HepG2 (cell line): ENCODE measurements around the gene DIS3L2. TPM values are rescaled to one million over a fixed set of nuclear protein-coding genes. Genes with fewer than 3 reads are reported as not detected.

Experiments used
- ATAC-seq: fragments of 200-7000 bp; cut with Tn5 transposase; 3 replicates; pipeline ENCODE4 v1.9.1; 2020; ENCODE audit warnings: mild to moderate bottlenecking, moderate library complexity
- BruUV-seq: library from RNA; stranded (reverse); fragments of 400-500 nt; replicated peaks from 2 replicates; lab custom pipeline; 2021; lab: Mats Ljungman, UMichigan
- CTCF ChIA-PET: fragments of 300-600 bp; formaldehyde crosslinking; extraction: SDS; loops from one replicate; lab custom pipeline; 2021; ENCODE audit warnings: low total read pairs, inconsistent platforms, low intra/inter-chr PET ratio; lab: Yijun Ruan, JAX
- POLR2A ChIA-PET: fragments of 350-600 bp; sonication (Branson Sonifier 250); formaldehyde crosslinking; loops from one replicate; lab custom pipeline; 2020; ENCODE audit warnings: antibody characterized with exemption, inconsistent platforms; lab: Yijun Ruan, JAX
- DNase-seq: peaks from one replicate; pipeline ENCODE4 v3.0.0-alpha.2; 2015; ENCODE audit warnings: low spot score
- FAIRE-seq: peaks from 3 replicates; lab custom pipeline; 2011; peaks lifted over from hg19 to GRCh38; lab: Jason Lieb, UNC
- H2AFZ ChIP-seq: one replicate; pipeline ENCODE4 v1.6.1; 2011; ENCODE audit warnings: low read length, inconsistent platforms
- H3K27ac ChIP-seq: fragments of 300-600 bp; 3 replicates; pipeline ENCODE4 v1.8.0; 2011; ENCODE audit warnings: mixed run types, mild to moderate bottlenecking, mixed read lengths, low read length, inconsistent platforms; ENCODE audit not compliant: insufficient read depth; ENCODE audit errors: extremely low read length
- H3K27me3 ChIP-seq, 2 experiments: fragments of 200-600 bp in 1 of 2; 2 replicates in 1 of 2; 3 replicates in 1 of 2; pipeline versions ENCODE4 v1.6.0 to v1.8.0; 2011; ENCODE audit warnings: low read length in 2 of 2, mild to moderate bottlenecking in 2 of 2, moderate library complexity in 2 of 2, inconsistent platforms in 1 of 2; ENCODE audit not compliant: insufficient read depth in 2 of 2, control insufficient read depth in 1 of 2
- H3K36me3 ChIP-seq, 2 experiments: fragments of 200-600 bp in 1 of 2; replicated peaks in 1 of 2; 2 replicates in 1 of 2; 3 replicates in 1 of 2; pipeline versions ENCODE4 v1.5.1 to v1.8.0; 2011; ENCODE audit warnings: low read length in 2 of 2, inconsistent platforms in 1 of 2; ENCODE audit not compliant: insufficient read depth in 2 of 2, control insufficient read depth in 1 of 2
- H3K4me1 ChIP-seq: 2 replicates; pipeline ENCODE4 v1.5.1; 2012; ENCODE audit warnings: low read length, inconsistent platforms; ENCODE audit not compliant: insufficient read depth
- H3K4me2 ChIP-seq: 2 replicates; pipeline ENCODE4 v1.6.0; 2011; ENCODE audit warnings: low read depth, low read length, inconsistent platforms
- H3K4me3 ChIP-seq, 3 experiments: fragments of 200-600 bp in 1 of 3; sonication (generic), shearing (Covaris generic) in 1 of 3; replicated peaks in 1 of 3; 2 replicates each; pipeline ENCODE4 v1.5.1; 2011 to 2016; ENCODE audit warnings: low read length in 3 of 3, inconsistent platforms in 2 of 3, low read depth in 2 of 3, mild to moderate bottlenecking in 2 of 3, control low read depth in 1 of 3, mixed read lengths in 1 of 3; ENCODE audit not compliant: insufficient read depth in 1 of 3
- H3K79me2 ChIP-seq: one replicate; pipeline ENCODE4 v1.6.1; 2011; ENCODE audit warnings: low read length, inconsistent platforms; ENCODE audit not compliant: insufficient read depth
- H3K9ac ChIP-seq: 2 replicates; pipeline ENCODE4 v1.6.0; 2011; ENCODE audit warnings: mild to moderate bottlenecking, low read depth, low read length, inconsistent platforms; ENCODE audit not compliant: insufficient read depth
- H3K9me3 ChIP-seq: 2 replicates; pipeline ENCODE4 v1.5.1; 2012; ENCODE audit warnings: mild to moderate bottlenecking, low read length
- H4K20me1 ChIP-seq: 2 replicates; pipeline ENCODE4 v1.6.0; 2011; ENCODE audit warnings: inconsistent platforms, mild to moderate bottlenecking, low read length, moderate library complexity; ENCODE audit not compliant: insufficient read depth
- ATF2 ChIP-seq: sonication (generic); formaldehyde crosslinking; IDR thresholded peaks from 2 replicates; pipeline ENCODE4 v1.4.0; 2020; ENCODE audit warnings: missing genetic modification reagents
- IKZF4 ChIP-seq: sonication (generic); formaldehyde crosslinking; IDR thresholded peaks from 2 replicates; pipeline ENCODE4 v1.5.1; 2020; ENCODE audit warnings: borderline replicate concordance, mild to moderate bottlenecking, low read depth, missing genetic modification reagents; ENCODE audit errors: not compliant biosample characterization
- SRSF1 ChIP-seq: fragments of 200-400 bp; formaldehyde crosslinking; optimal IDR thresholded peaks from 2 replicates; pipeline ENCODE3; 2017; ENCODE audit warnings: mild to moderate bottlenecking, low read depth, low read length, moderate library complexity
- TEAD3 ChIP-seq: optimal IDR thresholded peaks from 2 replicates; pipeline ENCODE3; 2016; ENCODE audit warnings: borderline replicate concordance
- TFDP1 ChIP-seq: IDR thresholded peaks from 2 replicates; pipeline ENCODE4 v1.6.1; 2016; ENCODE audit warnings: missing compliant biosample characterization, missing genetic modification reagents, borderline replicate concordance
- ZNF253 ChIP-seq: sonication (generic); formaldehyde crosslinking; IDR thresholded peaks from 2 replicates; pipeline ENCODE4 v1.8.0; 2022; ENCODE audit warnings: mild to moderate bottlenecking, missing genetic modification reagents, borderline replicate concordance
- ZNF577 ChIP-seq: sonication (generic); formaldehyde crosslinking; IDR thresholded peaks from 2 replicates; pipeline ENCODE4 v1.4.0; 2020; ENCODE audit warnings: mild to moderate bottlenecking, low read depth, missing genetic modification reagents, borderline replicate concordance
- ZNF777 ChIP-seq: sonication (generic); formaldehyde crosslinking; IDR thresholded peaks from 2 replicates; pipeline ENCODE4 v1.4.0; 2020; ENCODE audit warnings: missing genetic modification reagents
- WGBS: methylation state at CpG from one replicate; pipeline ENCODE4 v1.1.6; 2017; ENCODE audit warnings: low lambda C conversion rate; 5-methylcytosine and 5-hydroxymethylcytosine counted together
- in situ Hi-C: cut with HindIII; loops from 2 replicates; pipeline ENCODE4 v1.10.0; 2017; ENCODE audit warnings: low pct_unique_long_range_greater_than_20kb; ENCODE audit not compliant: extremely low pct_ligation_motif_present
- intact Hi-C: fragments of 100-400 bp; cut with micrococcal nuclease; formaldehyde crosslinking; loops from one replicate; pipeline ENCODE4 v1.10.0; 2022; ENCODE audit not compliant: unreplicated experiment
- polyA plus RNA-seq, 8 experiments: library from polyadenylated mRNA; depleted of rRNA in 3 of 8; stranded (reverse) in 7 of 8; unstranded in 1 of 8; fragments of >200 nt; fragmentation: Illumina TruSeq in 4 of 8; extraction: Trizol in 4 of 8; gene quantifications; 2 replicates each; pipeline versions ENCODE4 v1.2.1 to v1.2.3, GENCODE V29; 2011 to 2016; ENCODE audit warnings: low read depth in 4 of 8, missing spikeins in 1 of 8, mixed read lengths in 1 of 8; ENCODE audit not compliant: insufficient read depth in 1 of 8
- total RNA-seq, 5 experiments: library from RNA; depleted of rRNA; stranded (reverse); fragments of >200 nt; fragmentation: Illumina TruSeq; extraction: Trizol; gene quantifications; 2 replicates each; pipeline ENCODE4 v1.2.3, GENCODE V29; 2016; ENCODE audit warnings: low read depth in 1 of 5

The DIS3L2 gene
- total and polyA plus RNA-seq, 2 of the 13 experiments (the other 11 are each of a cell fraction or from before 2014, with no cell fraction given) = 7.0 to 23.9 TPM

GRCh38 chr2:232290668-232291067 lies 329.2 kb downstream of the DIS3L2 start:
- Histone ChIP-seq H3K4me2 (no peak overlapping the region), H3K27ac (no peak overlapping the region), H3K9me3 (no peaks in the 10 kb centered on the region), H3K4me3 (no peak overlapping the region), H3K79me2 (no peaks in the 10 kb centered on the region), H3K4me1 (peaks cover 4% of the 10 kb centered on the region; the same call in 1 of the 2 replicates), H4K20me1 (no peaks in the 10 kb centered on the region), H3K27me3 (no peaks in the 10 kb centered on the region), H3K9ac (no peak overlapping the region), H3K36me3 (peaks cover 0 to 11% of the 10 kb centered on the region in 2 experiments; a peak in 1 of 5 replicates), H2AFZ (no peak overlapping the region)
- in situ Hi-C loops = no loop called here
- FAIRE-seq (no peak), DNase-seq (no peak), ATAC-seq (no peak)
- POLR2A ChIA-PET = no interaction called here
- CTCF ChIA-PET = no interaction called here
- BruUV-seq = no TSS peak
- no peak for TF ChIP-seq IKZF4 (CRISPR knock-in tag)
- no peak for TF ChIP-seq ATF2
- no peak for TF ChIP-seq ZNF577
- no peak for TF ChIP-seq TEAD3
- no peak for TF ChIP-seq TFDP1 (CRISPR knock-in tag)
- TF ChIP-seq ZNF253 (CRISPR knock-in tag) = no peak
- no peak for TF ChIP-seq SRSF1
- TF ChIP-seq ZNF777 (CRISPR knock-in tag) = no peak
- WGBS = 98% methylated on average over 8 of the region's 8 CpGs
- intact Hi-C loops = no loop called here
